ENCODE data around the gene NT5M. TPM values are rescaled to one million over a fixed set of nuclear protein-coding genes. Genes with fewer than 3 reads are reported as not detected.

The NT5M gene
- total and polyA plus RNA-seq, 2 donors from 2014 or later = 2.8 to 10.0 TPM

DNA sequence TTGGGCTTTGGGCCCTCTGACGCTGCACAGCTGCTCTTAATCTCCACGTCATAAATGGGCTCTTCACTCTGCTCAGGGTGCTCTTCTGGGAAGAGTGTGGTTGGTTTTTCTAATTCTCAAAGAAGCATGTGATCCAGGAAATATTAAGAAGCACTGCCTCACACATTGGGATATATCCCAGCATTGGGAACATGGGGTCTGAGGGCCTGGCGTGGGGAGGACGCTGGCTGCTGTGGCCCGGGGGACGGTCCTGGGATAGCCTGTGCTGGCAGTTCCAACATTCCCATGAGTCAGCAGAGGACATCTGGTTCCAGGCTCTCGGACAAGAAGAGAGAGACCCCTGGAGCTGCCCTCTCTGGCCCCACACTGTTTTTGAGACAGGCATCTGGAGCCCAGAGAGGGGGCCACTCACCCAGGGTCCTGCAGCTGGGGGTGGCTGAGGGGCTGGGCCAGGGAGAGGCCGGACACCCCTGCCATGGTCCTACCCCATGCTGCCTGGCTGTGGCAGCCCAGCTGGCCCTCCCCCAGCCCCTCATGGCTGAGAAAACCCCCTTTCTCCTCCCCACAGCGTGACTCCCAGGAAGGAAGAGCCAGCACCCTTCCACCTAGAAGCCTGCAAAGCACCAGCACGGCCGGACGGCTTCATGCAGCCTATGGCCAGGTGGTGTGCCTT, 58.8 kb downstream of the NT5M start:
- FAIRE-seq (no peak), DNase-seq (peak in 2 of 5 donors; percentile 25 to 37)
- intact Hi-C loops (cut with DNase I) = no loop called here
- Histone ChIP-seq H3K4me3 (ENCODE audit: low read length in 3 of 3) (no peak overlapping the region), H3K27me3 (ENCODE audit: control insufficient read depth, insufficient read depth, low read length) (no peaks in the 10 kb centered on the region), H3K27ac (ENCODE audit: low read depth in 2 of 2, low read length in 2 of 2) (no peak overlapping the region), H3K9ac (ENCODE audit: low read length in 3 of 3) (no peak overlapping the region), H3K36me3 (ENCODE audit: control insufficient read depth in 2 of 3, insufficient read depth in 3 of 3, low read length in 3 of 3) (no peaks in the 10 kb centered on the region), H3K9me3 (ENCODE audit: control insufficient read depth in 2 of 3, insufficient read depth in 1 of 3, low read length in 3 of 3) (peaks cover 0 to 8% (median 0%) of the 10 kb centered on the region in 3 donors), H3K4me1 (ENCODE audit: control insufficient read depth in 2 of 3, insufficient read depth in 2 of 3, low read depth in 1 of 3, low read length in 3 of 3) (no peaks in the 10 kb centered on the region)
- TF ChIP-seq, protein P1, sequence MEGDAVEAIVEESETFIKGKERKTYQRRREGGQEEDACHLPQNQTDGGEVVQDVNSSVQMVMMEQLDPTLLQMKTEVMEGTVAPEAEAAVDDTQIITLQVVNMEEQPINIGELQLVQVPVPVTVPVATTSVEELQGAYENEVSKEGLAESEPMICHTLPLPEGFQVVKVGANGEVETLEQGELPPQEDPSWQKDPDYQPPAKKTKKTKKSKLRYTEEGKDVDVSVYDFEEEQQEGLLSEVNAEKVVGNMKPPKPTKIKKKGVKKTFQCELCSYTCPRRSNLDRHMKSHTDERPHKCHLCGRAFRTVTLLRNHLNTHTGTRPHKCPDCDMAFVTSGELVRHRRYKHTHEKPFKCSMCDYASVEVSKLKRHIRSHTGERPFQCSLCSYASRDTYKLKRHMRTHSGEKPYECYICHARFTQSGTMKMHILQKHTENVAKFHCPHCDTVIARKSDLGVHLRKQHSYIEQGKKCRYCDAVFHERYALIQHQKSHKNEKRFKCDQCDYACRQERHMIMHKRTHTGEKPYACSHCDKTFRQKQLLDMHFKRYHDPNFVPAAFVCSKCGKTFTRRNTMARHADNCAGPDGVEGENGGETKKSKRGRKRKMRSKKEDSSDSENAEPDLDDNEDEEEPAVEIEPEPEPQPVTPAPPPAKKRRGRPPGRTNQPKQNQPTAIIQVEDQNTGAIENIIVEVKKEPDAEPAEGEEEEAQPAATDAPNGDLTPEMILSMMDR (IDR thresholded peaks at IDR 0.05; ENCODE audit: borderline replicate concordance, extremely low read depth, insufficient read depth) = no peak

DNA sequence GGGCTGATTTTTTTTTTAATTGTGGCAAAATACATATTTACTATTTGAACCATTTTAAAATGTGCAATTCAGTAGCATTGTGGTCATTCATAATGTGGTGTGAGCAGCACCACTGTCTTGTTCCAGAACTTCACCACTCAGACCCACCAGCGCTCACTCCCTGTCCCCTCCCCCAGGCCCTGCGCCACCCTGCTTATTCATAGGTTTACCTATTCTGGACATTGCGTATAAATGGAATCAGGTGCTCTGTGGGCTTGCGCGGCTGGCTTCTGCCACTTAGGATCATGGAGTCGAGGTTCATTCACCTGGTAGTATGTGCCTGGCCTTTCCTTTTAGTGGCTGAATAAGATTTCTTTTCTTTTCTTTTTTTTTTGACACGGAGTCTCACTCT, 59.4 kb downstream of the NT5M start:
- intact Hi-C loops (cut with DNase I) = no loop called here
- no peak for FAIRE-seq
- Histone ChIP-seq H3K36me3 (ENCODE audit: control insufficient read depth in 2 of 3, insufficient read depth in 3 of 3, low read length in 3 of 3) (no peaks in the 10 kb centered on the region), H3K4me1 (ENCODE audit: control insufficient read depth in 2 of 3, insufficient read depth in 2 of 3, low read depth in 1 of 3, low read length in 3 of 3) (no peaks in the 10 kb centered on the region), H3K9ac (ENCODE audit: low read length in 3 of 3) (no peak overlapping the region), H3K27ac (ENCODE audit: low read depth in 2 of 2, low read length in 2 of 2) (no peak overlapping the region), H3K9me3 (ENCODE audit: control insufficient read depth in 2 of 3, insufficient read depth in 1 of 3, low read length in 3 of 3) (peaks cover 0 to 8% (median 0%) of the 10 kb centered on the region in 3 donors), H3K27me3 (ENCODE audit: control insufficient read depth, insufficient read depth, low read length) (no peaks in the 10 kb centered on the region), H3K4me3 (ENCODE audit: low read length in 3 of 3) (no peak overlapping the region)
- TF ChIP-seq, protein P1 (IDR thresholded peaks at IDR 0.05; ENCODE audit: borderline replicate concordance, extremely low read depth, insufficient read depth) = no peak
- peak in 1 of 5 donors; percentile 32 for DNase-seq

- H3K4me3 ChIP-seq (ENCODE audit: low read length in 3 of 3) = no peak overlapping the region
- H3K4me1 ChIP-seq (ENCODE audit: control insufficient read depth in 2 of 3, insufficient read depth in 2 of 3, low read depth in 1 of 3, low read length in 3 of 3) = no peaks in the 10 kb centered on the region
- H3K27me3 ChIP-seq (ENCODE audit: control insufficient read depth, insufficient read depth, low read length) = no peaks in the 10 kb centered on the region
- FAIRE-seq = no peak
- peak in 2 of 5 donors; percentile 31 to 76 for DNase-seq
- H3K36me3 ChIP-seq (ENCODE audit: control insufficient read depth in 2 of 3, insufficient read depth in 3 of 3, low read length in 3 of 3) = no peaks in the 10 kb centered on the region
- H3K9ac ChIP-seq (ENCODE audit: low read length in 3 of 3) = no peak overlapping the region
- intact Hi-C loops (cut with DNase I) = no loop called here
- TF ChIP-seq, protein P1 (IDR thresholded peaks at IDR 0.05; ENCODE audit: borderline replicate concordance, extremely low read depth, insufficient read depth) = no peak
- H3K27ac ChIP-seq (ENCODE audit: low read depth in 2 of 2, low read length in 2 of 2) = no peak overlapping the region
- peaks cover 0 to 8% (median 0%) of the 10 kb centered on the region in 3 donors for H3K9me3 ChIP-seq (ENCODE audit: control insufficient read depth in 2 of 3, insufficient read depth in 1 of 3, low read length in 3 of 3)
Observed at GRCh38 chr17:17363638-17364337, 60.6 kb downstream of the NT5M start.
